Prostate gland (tissue), 2 donors: ENCODE results near the gene TMEM255A.

Experiments used
- POLR2AphosphoS5 ChIP-seq: sonication (generic); formaldehyde crosslinking; IDR thresholded peaks from one replicate; pipeline ENCODE4 v1.6.1; 2017; ENCODE audit warnings: antibody characterized with exemption
- TF ChIP-seq, protein P1 (sequence below), 4 experiments: fragments of 200-600 bp in 2 of 4; fragments of 450-650 bp in 2 of 4; sonication (generic) in 2 of 4; IDR thresholded peaks; 1 replicate in 3 of 4; 2 replicates in 1 of 4; pipeline ENCODE4 v1.5.1; 2016 to 2019; ENCODE audit warnings: antibody characterized with exemption in 4 of 4, mild to moderate bottlenecking in 2 of 4, moderate library complexity in 2 of 4

DNA sequence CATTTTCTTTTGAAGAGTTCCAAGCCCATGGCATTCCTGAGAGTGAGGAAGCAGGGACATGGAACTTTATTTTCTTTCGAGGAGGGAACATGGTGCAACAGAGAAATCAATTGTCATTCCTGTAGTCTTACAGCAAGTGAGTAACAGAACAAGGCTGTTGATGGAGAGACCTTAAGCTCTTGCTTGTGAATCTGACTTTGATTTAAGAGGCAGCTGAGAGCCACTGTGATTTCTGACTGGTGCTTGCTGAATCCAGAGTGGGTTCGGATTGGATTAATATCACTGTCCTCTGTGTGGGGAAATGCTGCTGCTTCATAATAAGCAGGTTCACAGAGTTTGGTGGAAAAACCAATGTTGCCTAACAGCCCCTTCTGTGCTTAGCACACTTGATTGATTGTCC lies 45.9 kb upstream of the TMEM255A start:
- TF ChIP-seq POLR2AphosphoS5 = no peak
- TF ChIP-seq, protein P1, sequence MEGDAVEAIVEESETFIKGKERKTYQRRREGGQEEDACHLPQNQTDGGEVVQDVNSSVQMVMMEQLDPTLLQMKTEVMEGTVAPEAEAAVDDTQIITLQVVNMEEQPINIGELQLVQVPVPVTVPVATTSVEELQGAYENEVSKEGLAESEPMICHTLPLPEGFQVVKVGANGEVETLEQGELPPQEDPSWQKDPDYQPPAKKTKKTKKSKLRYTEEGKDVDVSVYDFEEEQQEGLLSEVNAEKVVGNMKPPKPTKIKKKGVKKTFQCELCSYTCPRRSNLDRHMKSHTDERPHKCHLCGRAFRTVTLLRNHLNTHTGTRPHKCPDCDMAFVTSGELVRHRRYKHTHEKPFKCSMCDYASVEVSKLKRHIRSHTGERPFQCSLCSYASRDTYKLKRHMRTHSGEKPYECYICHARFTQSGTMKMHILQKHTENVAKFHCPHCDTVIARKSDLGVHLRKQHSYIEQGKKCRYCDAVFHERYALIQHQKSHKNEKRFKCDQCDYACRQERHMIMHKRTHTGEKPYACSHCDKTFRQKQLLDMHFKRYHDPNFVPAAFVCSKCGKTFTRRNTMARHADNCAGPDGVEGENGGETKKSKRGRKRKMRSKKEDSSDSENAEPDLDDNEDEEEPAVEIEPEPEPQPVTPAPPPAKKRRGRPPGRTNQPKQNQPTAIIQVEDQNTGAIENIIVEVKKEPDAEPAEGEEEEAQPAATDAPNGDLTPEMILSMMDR (IDR thresholded peaks at IDR 0.05) = no peak
